GM21723 (cell line): ENCODE results near the gene CD81.

Experiments
- ATAC-seq: cut with Tn5 transposase; IDR thresholded peaks from one replicate; pipeline ENCODE4 v1.9.1; 2021; ENCODE audit warnings: mild to moderate bottlenecking, moderate library complexity; ENCODE audit not compliant: unreplicated experiment

Gene CD81

DNA sequence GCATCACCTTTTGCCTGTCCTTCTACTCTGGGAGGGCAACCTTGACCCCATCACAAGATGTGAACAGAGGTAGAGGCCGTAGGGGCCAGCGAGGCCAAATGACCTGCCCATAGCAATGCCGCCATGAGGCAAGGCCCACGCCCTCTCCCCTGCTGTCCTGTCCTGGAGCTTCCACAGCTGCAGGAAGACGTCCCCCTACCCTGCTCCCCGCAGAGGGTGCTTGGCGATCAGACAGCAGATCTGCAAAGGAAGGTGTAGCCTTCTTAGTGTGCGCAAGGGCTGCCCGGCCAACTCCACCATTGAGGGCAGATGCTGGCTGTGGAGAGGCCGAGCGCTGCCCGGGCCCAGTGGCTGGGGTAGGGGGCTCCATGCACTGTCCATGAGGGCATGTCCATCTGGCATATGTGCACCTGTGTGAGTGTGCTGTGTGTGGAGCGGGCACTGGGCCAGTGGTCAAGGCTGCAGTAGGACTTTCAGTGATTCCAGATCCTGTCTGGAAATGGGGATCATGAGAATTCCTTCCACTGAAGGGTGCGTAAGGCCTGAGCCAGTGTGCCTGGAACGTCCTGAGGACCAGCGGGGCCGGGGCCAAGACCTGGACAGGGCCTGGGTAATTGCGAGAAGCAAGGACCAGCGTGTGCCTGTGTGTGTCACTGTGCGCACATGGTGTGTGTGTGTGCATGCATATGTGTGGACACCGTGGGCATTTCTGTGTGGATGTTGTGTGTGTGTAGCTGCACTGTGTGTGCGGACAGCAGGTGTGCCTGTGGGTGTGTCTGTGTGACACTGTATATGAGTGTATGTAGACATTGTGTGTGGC lies 56.2 kb downstream of the CD81 start:
- no peak for ATAC-seq

DNA sequence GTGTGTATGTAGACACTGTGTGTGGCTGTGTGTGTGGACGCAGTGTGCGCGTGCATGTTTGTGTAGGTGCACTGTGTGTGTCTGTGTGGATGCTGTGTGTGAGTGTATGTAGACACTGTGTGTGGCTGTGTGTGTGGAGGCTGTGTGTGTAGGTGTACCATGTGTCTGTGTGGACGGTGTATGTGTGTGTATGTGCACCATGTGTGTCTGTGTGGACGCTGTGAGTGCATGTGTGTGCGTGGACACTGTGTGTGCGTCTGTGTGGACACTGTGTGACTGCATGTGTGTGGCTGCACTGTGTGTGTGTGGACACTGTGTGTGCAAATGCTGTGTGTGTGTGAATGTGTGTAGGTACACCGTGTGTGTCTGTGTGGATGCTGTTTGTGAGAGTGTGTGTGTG lies 56.9 kb downstream of the CD81 start:
- ATAC-seq = no peak

DNA sequence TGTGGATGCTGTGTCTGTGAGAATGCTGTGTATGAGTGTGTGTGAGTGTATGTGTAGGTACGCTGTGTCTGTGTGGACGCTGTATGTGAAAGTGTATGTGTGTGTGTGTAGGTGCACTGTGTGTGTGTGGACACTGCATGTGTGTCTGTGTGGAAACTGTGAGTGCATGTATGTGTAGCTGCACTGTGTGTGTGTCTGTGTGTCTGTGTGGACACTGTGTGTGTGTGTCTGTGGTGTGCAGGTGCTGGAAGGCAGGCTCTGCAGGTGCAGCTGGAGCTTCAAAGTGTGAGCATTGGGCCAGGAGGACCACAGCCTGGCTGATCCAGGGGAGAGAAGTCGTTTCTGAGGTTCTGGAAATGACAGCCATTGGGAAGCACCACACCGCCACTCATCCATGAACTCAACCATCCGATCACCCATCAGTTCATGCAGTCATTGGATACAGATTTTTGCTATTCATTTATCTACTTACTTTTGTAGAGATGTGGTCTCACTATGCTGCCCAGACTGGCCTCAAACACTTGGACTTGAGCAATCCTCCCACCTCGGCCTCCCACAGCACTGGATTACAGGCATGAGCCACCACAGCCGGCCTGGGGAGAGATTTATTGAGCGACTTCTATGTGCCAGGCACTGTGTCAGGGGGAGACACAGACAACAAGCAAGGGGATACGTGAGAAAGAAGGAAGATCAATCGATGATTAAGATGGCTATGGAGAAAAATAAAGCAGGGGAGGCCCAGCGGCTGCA lies 57.6 kb downstream of the CD81 start:
- ATAC-seq = no peak

DNA sequence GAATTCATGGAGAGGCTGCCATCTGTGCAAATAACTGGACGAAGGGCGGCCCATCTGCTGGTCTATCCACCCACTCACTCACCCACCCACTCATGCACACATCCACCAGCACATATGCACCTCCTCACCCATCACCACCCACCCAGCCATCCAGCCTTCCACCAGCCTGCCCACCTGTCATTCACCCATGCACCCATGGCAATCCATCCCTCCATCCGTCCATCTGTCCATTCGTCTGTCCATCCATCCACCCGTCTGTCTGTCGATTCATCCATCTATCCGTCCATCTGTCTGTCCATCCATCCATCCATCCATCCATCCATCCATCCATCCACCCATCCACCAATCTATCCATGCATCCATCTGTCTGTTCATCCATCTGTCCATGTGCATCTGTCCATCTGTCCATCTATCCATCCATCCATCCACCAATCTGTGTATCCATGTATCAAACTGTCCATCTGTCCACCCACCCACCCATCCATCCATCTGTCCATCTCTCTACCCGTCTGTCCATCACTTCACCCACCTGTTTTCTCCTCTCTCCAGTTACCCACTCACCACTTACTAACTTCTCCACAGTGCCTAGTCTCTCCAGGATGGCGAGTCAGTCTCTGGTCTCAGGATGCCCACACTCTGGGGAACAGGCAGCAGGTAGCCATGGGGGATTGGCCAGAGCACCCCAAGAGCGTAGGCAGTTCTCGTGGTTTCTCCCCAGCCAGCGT lies 58.3 kb downstream of the CD81 start:
- no peak for ATAC-seq

DNA sequence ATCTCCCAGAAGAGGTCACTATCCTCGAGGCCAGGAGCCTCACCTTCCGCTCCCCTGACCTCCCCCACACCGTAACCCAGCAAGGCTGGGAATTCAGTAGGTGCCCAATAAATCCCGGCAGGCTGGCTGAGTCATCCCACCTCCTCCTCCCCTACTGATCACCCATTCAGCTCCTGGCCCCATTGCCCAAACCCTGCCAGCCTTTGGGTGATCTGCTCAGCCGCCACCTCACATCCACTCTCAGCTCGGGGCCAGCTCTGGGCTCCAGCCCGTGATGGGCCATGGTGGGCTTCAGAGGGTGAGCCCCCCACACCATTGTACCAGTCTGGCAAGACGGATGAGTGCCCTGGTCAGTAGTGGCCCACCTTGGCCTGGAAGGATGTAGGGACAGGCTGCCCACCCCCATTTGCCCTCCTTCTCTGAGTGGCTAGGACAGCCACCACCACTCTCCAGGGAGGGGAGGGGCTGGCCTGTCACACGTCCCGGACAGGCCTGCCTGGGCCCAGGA lies 59.0 kb downstream of the CD81 start:
- ATAC-seq = no peak

DNA sequence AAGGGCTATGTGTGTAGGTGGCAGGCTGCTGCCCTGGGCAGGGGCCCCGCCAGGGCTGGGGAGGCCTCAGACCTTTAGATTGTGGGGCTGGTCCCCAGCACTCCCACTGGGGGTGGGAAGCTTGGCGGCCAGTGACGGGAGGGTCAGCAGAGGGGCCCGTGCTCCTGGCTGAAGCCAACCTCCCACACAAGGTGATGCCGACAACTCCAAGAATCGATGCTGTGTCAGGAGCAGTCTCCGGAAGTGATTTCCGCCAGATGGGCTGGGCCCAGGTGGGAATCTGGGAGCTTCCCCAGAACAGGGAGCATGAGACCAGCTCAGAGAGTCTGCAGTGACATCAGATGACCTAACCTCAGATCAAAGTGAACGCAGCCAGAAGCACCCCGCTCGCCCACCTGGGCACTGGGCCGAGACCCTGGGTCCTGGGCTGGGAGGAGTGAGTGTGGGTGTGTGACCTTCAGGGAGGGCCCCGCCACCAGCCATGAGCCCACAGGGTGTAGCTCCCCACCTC lies 59.5 kb downstream of the CD81 start:
- no peak for ATAC-seq

DNA sequence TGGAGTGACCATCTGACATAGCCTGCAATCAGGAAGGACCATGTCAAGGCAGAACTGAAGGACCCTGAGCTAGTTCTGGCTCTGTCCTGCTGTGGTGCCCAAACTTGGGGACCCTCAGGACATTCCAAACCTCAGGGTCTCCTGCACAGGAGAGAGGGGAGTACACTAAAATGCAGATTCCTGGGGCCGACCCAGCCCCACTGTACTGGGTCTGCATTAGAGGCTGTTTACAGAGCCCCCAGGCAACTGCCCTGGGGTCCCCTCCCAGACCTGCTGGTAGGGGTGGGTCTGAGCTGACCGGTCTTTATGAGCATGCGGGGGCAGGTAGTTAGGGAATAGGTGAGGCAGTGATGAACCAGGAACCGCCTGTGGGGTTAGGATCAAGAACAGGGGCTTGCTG lies 60.4 kb downstream of the CD81 start:
- ATAC-seq = no peak

DNA sequence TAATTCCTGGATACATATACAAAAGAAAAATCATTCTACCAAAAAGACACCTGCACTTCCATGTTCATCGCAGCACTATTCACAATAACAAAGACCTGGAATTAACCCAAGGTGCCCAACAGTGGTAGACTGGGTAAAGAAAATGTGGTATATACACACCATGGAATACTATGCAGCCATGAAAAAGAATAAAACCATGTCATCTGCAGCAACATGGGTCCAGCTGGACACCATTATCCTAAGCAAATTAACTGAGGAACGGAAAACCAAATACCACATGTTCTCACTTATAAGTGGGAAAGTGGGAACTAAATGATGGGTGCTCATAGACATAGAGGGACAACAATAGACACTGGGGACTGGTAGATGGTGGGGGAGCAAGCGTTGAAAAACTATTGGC lies 62.7 kb downstream of the CD81 start:
- ATAC-seq = no peak

DNA sequence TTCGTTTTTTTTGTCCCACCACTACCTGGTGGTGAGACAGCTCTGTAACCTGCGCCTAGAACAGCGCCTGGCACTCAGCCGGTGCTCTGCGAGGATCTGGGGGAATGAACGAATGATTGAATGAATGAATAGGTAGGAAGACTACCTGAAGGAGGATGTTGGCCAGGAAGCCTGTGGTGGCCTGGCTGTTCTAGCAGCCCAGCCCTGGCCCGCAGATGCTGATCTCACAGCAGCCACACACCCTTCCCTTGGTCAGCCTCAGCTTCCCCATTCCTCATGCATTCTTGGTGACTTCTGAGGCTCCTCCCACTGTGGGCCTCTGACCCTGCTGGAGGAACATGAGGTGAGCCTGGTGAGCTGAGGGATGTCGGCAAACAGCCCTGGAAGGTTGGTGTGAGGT lies 63.5 kb downstream of the CD81 start:
- ATAC-seq = no peak

DNA sequence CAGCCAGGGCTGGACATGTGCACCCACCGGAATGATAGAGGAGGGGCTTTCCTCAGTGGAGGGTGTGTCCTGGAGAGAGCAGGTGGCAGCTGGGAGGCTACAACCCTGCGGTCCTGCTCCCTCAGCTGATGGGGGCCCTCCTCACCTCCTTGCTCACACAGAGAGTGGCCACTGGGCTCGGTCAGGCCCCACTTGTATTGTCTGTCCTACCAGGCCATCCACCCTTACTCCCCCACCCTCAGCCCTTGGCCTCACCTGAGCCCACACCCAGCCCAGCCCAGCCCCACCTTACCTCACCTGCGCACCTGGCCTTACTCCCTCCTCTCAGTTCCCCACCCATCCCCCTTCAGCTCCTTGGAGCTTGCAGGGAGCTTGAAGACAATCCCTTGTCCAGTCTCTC lies 64.1 kb downstream of the CD81 start:
- no peak for ATAC-seq

DNA sequence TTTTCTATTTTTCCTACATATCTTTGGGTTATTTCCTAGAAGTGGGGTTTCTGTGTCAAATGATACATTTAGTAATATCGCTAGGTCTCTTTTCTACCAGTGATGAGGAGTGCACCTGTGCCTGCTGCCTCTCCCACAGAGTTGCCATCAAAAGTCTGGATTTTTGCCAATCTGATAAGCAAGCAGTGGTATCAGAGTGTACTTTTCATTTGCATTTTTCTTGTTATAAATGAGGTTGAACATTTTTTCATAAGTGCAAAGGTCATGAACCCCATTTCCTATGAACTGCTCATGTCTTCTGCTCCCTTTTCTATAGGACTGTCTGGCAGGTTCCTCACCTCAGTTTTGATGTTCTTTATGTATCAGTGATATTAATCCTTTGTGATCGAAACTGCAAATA lies 65.5 kb downstream of the CD81 start:
- ATAC-seq = no peak

DNA sequence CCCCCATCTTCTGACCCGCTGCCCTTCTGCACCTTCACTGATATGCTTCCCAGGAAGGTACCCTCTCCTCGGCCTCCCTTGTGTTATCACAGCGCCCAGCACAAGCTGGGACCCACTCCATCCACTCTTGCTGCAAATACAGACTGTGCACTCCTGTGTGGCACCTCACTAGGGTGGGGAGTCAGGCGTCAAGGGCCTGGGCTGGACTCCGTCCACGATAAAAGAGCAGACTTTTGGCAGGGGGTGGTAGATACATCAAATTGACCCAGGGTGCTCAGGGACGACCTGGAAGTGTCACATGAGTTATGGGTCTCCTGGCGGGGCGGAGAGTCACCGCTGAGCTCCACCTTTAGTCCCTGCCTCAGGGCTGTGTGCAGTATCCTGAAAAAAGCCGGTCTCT lies 66.3 kb downstream of the CD81 start:
- ATAC-seq = no peak

DNA sequence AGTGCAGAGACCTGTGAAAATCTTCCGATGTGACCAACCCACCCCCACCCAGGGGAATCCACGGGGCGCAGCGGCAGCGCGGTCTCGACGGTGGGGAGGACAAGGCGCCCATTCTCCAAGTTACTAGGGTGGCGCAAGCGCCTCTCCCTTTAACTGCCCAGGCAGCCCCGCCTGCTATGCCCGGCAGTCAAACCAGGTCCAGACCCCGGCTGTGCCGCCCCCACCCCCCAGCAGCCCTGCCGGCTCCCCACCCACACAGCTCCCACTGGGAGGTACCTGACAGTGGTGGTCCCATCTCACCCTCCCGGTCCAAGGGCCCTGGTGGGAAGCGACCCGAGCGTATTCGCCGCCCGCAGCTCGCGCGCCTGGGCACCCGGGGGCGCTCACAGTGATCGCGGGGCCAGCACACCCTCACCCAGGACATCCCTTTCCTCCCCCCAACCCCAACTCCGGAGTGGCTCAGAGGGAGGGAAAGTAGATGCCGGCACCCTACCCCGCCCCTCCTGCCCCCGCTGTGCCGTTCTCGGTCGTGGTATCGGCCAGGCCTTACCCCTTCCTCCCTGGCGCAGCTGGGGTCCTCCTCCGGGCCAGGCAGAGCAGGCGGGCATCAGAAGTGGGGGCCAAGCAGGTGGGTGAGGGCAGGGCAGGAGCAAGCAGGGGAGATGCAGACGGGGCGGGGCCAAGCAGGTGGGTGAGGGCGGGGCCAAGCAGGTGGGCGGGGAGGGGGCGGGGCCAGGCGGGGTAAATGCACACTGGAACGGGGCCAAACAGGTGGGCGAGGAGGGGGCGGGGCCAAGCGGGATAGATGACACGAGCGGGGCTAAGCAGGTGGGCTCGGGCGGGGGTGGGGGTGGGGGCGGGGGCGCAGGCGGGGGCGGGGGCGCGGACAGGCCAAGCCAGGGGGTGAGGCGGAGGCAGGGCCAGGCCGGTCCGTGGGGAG lies 67.0 kb downstream of the CD81 start, which contains the start of gene TRPM5:
Gene TRPM5, minus strand, starts transcription at position 634 of the 940 bp plus-strand sequence. CDS start 21,478 bp downstream, outside the sequence.
- no peak for ATAC-seq

DNA sequence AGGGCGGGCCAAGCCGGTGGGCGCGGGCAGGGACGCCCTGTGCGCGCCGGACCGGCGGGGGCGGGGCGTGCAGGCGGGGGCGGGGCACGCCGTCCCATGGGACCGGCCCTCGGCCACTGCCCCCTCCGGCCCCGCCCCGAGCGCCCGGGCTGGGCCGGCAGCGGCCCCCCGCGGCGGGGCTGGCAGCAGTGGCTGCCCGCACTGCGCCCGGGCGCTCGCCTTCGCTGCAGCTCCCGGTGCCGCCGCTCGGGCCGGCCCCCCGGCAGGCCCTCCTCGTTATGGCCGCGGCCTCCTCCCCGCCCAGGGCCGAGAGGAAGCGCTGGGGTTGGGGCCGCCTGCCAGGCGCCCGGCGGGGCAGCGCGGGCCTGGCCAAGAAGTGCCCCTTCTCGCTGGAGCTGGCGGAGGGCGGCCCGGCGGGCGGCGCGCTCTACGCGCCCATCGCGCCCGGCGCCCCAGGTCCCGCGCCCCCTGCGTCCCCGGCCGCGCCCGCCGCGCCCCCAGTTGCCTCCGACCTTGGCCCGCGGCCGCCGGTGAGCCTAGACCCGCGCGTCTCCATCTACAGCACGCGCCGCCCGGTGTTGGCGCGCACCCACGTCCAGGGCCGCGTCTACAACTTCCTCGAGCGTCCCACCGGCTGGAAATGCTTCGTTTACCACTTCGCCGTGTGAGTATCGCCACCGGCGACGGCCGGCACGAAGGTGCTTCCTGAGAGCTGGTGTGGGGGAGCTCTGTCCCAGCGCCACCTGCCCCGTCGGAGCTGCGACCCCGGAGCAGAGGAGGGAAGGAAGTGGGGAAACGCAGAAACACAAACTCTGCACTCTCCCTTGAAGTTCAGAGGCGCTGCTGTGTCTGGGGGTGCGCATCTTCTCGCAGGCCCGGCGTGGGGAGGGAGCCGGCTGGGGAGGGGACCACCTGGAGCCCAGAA lies 68.0 kb downstream of the CD81 start, which contains the start of gene KCNQ1:
Gene KCNQ1, plus strand, starts transcription at position 188 of the 925 bp plus-strand sequence. Its CDS starts 91 bp downstream, at position 279.
- no peak for ATAC-seq

DNA sequence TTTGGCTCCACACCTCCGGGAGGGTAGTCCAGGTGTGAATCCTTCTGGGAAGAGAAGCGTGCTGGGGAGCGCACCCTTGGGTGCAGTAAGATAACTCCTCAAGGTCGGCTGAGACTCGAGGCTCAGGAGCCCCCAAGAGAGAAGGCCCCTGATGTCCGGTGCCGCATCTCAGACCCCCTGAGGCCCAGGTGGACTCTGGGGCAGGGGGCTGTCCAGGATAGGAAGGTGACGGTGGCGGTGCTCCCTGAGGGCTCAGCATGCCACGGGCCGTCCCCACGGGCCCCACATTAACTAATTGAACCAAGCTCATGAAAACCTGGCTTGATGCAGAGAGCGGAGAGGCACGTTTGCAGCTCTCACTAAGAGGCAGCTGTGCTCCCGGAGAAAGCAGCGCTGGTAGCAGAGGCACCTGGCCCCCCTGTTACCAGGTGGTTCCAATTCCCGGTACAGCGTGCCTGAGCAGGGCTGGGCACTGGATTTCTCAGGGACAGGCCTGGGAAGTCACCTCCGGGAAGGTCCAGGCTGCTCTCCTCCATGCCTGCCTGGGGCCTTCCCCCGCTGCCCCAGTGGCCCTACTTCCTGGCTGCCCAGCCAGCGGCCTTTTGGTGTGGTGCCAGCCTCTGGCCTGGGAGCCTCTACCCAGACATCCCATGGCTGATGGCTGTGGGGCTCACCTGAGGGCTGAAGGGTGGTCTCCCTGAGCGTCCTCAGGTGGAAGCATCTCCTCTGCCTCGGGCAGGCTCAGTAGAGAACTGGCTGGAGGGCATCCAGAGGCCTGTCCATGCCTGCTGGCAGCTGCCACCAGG lies 68.8 kb downstream of the CD81 start:
- ATAC-seq = no peak

DNA sequence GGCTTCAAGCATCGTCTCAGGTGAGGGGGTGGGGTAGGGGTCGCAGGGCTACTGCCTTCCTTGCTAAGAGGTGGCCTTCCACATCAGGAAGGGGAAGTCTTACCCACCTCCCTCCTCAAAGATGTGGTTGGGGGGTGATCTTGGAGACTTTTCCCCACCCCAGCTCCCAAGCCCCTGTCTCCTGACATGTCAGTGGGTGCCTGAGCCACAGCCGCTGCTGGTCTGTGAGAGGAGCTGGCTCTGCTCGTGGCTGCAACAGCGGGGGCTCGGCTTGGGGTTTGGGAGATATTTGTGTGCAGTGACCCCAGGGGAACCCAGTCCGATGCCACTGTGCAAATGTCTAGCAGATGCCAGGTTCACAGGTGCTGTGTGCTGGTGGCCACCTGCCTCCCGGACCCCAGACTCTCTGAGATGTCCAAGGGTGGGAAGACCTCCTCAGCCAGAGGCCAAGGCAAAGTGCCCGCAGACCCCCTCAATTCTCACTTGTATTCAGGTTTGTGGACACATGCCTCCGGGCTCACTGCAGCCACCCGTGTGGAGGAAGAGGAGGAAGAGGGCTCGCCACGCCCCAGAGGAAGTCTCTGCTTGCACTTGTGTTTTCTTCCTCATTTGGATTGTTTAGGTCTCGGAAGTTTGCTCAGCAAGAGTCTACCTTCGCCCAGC lies 69.6 kb downstream of the CD81 start:
- ATAC-seq = no peak
